HUES6 (cell line): Measurements from ENCODE around the gene NOD1.

Experiments
- H3K27ac ChIP-seq: 2 replicates; pipeline ENCODE4 v1.7.0; 2013; ENCODE audit warnings: low read depth, mild to moderate bottlenecking, low read length, inconsistent platforms
- H3K27me3 ChIP-seq: 2 replicates; pipeline ENCODE4 v1.6.1; 2013; ENCODE audit warnings: low read length; ENCODE audit not compliant: control insufficient read depth, insufficient read depth
- H3K36me3 ChIP-seq: 2 replicates; pipeline ENCODE4 v1.6.1; 2013; ENCODE audit warnings: low read length; ENCODE audit not compliant: control insufficient read depth, insufficient read depth
- H3K4me1 ChIP-seq: 2 replicates; pipeline ENCODE4 v1.6.1; 2013; ENCODE audit warnings: low read length; ENCODE audit not compliant: control insufficient read depth, insufficient read depth
- H3K4me3 ChIP-seq: 2 replicates; pipeline ENCODE4 v1.5.1; 2013; ENCODE audit warnings: low read depth, low read length
- H3K9ac ChIP-seq: one replicate; pipeline ENCODE4 v1.6.1; 2013; ENCODE audit warnings: mild to moderate bottlenecking, low read length
- H3K9me3 ChIP-seq: 2 replicates; pipeline ENCODE4 v1.6.1; 2013; ENCODE audit warnings: low read depth, low read length; ENCODE audit not compliant: control insufficient read depth, insufficient read depth

The NOD1 gene

GRCh38 chr7:30479202-30480120 is 877 bp upstream of the NOD1 start:
- Histone ChIP-seq H3K27ac (peak overlapping the region; percentile 90; the same call in 1 of the 2 replicates), H3K27me3 (peaks cover 2% of the 10 kb centered on the region; the same call in 1 of the 2 replicates), H3K9me3 (no peaks in the 10 kb centered on the region; the same call in 1 of the 2 replicates), H3K36me3 (no peaks in the 10 kb centered on the region; the same call in 1 of the 2 replicates), H3K4me1 (peaks cover 24% of the 10 kb centered on the region), H3K9ac (peak overlapping the region; percentile 89), H3K4me3 (peak overlapping the region; percentile 65)

GRCh38 chr7:30476459-30477145 is 2.0 kb downstream of the NOD1 start:
- Histone ChIP-seq H3K9ac (no peak overlapping the region), H3K36me3 (no peaks in the 10 kb centered on the region; the same call in 1 of the 2 replicates), H3K4me1 (peaks cover 48% of the 10 kb centered on the region), H3K27me3 (peaks cover 2% of the 10 kb centered on the region; the same call in 1 of the 2 replicates), H3K27ac (no peak overlapping the region), H3K9me3 (no peaks in the 10 kb centered on the region), H3K4me3 (peak overlapping the region; percentile 7; the same call in 1 of the 2 replicates)

GRCh38 chr7:30475580-30475979 is 3.0 kb downstream of the NOD1 start:
- Histone ChIP-seq H3K27me3 (peaks cover 2% of the 10 kb centered on the region; the same call in 1 of the 2 replicates), H3K4me1 (peaks cover 49% of the 10 kb centered on the region), H3K27ac (no peak overlapping the region), H3K36me3 (no peaks in the 10 kb centered on the region; the same call in 1 of the 2 replicates), H3K4me3 (no peak overlapping the region), H3K9me3 (no peaks in the 10 kb centered on the region), H3K9ac (no peak overlapping the region)

GRCh38 chr7:30474893-30475292 is 3.7 kb downstream of the NOD1 start:
- Histone ChIP-seq H3K27ac (no peak overlapping the region), H3K4me1 (peaks cover 50% of the 10 kb centered on the region)

GRCh38 chr7:30474485-30474884 is 4.1 kb downstream of the NOD1 start:
- no peaks in the 10 kb centered on the region; the same call in 1 of the 2 replicates for H3K36me3 ChIP-seq
- H3K27me3 ChIP-seq: peaks cover 2% of the 10 kb centered on the region; the same call in 1 of the 2 replicates
- H3K27ac ChIP-seq: no peak overlapping the region
- H3K4me1 ChIP-seq: peaks cover 51% of the 10 kb centered on the region
- no peaks in the 10 kb centered on the region for H3K9me3 ChIP-seq
- no peak overlapping the region for H3K4me3 ChIP-seq
- H3K9ac ChIP-seq: no peak overlapping the region

More at GRCh38 chr7:30474893-30475292, 3.7 kb downstream of the NOD1 start:
- H3K9ac ChIP-seq: no peak overlapping the region
- no peaks in the 10 kb centered on the region; the same call in 1 of the 2 replicates for H3K36me3 ChIP-seq
- no peaks in the 10 kb centered on the region for H3K9me3 ChIP-seq
- H3K4me3 ChIP-seq: no peak overlapping the region
- H3K27me3 ChIP-seq: peaks cover 2% of the 10 kb centered on the region; the same call in 1 of the 2 replicates

- peaks cover 2% of the 10 kb centered on the region; the same call in 1 of the 2 replicates for H3K27me3 ChIP-seq
- H3K36me3 ChIP-seq: no peaks in the 10 kb centered on the region; the same call in 1 of the 2 replicates
- H3K27ac ChIP-seq: no peak overlapping the region
- peaks cover 51% of the 10 kb centered on the region for H3K4me1 ChIP-seq
- H3K9ac ChIP-seq: no peak overlapping the region
- H3K4me3 ChIP-seq: no peak overlapping the region
- H3K9me3 ChIP-seq: no peaks in the 10 kb centered on the region
Measured at GRCh38 chr7:30473903-30474302, 4.7 kb downstream of the NOD1 start.

GRCh38 chr7:30472784-30473775 is 5.5 kb downstream of the NOD1 start:
- Histone ChIP-seq H3K9ac (no peak overlapping the region), H3K9me3 (no peaks in the 10 kb centered on the region), H3K4me1 (peaks cover 52% of the 10 kb centered on the region), H3K27me3 (peaks cover 2% of the 10 kb centered on the region; the same call in 1 of the 2 replicates), H3K4me3 (peak overlapping the region; percentile 22; the same call in 1 of the 2 replicates), H3K36me3 (no peaks in the 10 kb centered on the region; the same call in 1 of the 2 replicates), H3K27ac (no peak overlapping the region; the same call in 1 of the 2 replicates)

- Histone ChIP-seq H3K27ac (no peak overlapping the region; the same call in 1 of the 2 replicates), H3K9me3 (no peaks in the 10 kb centered on the region), H3K4me3 (no peak overlapping the region; the same call in 1 of the 2 replicates), H3K9ac (peak overlapping the region; percentile 17), H3K4me1 (peaks cover 49% of the 10 kb centered on the region), H3K36me3 (no peaks in the 10 kb centered on the region; the same call in 1 of the 2 replicates), H3K27me3 (no peaks in the 10 kb centered on the region)
Measured at GRCh38 chr7:30472081-30472783, 6.4 kb downstream of the NOD1 start.

GRCh38 chr7:30471205-30471604 is 7.4 kb downstream of the NOD1 start:
- no peak overlapping the region for H3K9ac ChIP-seq
- H3K27ac ChIP-seq: no peak overlapping the region
- H3K4me1 ChIP-seq: peaks cover 49% of the 10 kb centered on the region

More at GRCh38 chr7:30471205-30471604, 7.4 kb downstream of the NOD1 start:
- Histone ChIP-seq H3K27me3 (no peaks in the 10 kb centered on the region), H3K4me3 (no peak overlapping the region), H3K36me3 (no peaks in the 10 kb centered on the region; the same call in 1 of the 2 replicates), H3K9me3 (no peaks in the 10 kb centered on the region)
